ENCODE measurements around the gene CFAP119.

The CFAP119 gene

DNA sequence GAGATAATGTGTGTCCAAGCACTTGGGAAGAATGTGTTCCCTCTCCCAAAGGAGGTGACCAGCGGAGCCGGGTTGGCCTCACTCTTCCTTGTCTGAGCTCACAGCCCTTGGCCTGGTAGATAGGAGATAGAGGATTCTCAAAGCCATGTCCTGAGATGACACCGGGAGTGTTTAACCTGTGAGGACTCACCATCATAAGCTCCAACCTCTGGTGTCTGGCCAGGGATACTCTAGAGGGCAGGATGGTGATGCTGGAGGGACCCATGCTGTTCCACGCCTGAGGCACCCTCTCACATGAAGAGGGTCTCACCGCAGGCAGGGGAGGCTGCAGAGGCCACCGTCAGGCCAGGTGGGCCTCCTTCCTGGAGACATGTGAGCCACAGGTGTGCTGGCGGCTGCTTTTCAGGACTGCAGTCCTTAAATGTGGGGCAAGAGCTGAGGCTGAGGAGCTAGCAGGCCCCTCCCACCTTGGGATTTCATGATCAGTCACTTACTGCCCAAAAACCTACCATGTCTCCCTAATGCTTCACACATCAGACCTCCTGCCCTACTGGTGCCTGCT is 31.7 kb upstream of the CFAP119 start:
- Histone ChIP-seq H3K27ac (ENCODE audit: low read depth, low read length) (no peak overlapping the region), H3K27me3 (ENCODE audit: control insufficient read depth in 5 of 5, insufficient read depth in 4 of 5, low read length in 5 of 5) (no peaks in the 10 kb centered on the region), H3K4me3 (ENCODE audit: low read depth in 1 of 5, low read length in 5 of 5) (no peak overlapping the region), H3K9ac (ENCODE audit: low read length in 5 of 5) (no peak overlapping the region), H3K4me1 (ENCODE audit: control insufficient read depth in 5 of 5, insufficient read depth in 5 of 5, low read length in 5 of 5) (peaks cover 0 to 4% (median 0%) of the 10 kb centered on the region in 5 donors), H3K36me3 (ENCODE audit: control insufficient read depth in 5 of 5, insufficient read depth in 5 of 5, low read length in 5 of 5) (no peaks in the 10 kb centered on the region), H3K9me3 (ENCODE audit: control insufficient read depth in 5 of 5, low read length in 5 of 5) (no peaks in the 10 kb centered on the region)

- peak overlapping the region; percentile 88 to 93 (median 93) for H3K9ac ChIP-seq (ENCODE audit: low read length in 5 of 5)
Measured at GRCh38 chr16:30787613-30788378, 25.9 kb upstream of the CFAP119 start.

GRCh38 chr16:30786936-30787612 is 25.2 kb upstream of the CFAP119 start, which contains the start of gene ZNF629:
Gene ZNF629 (minus strand): TSS chr16:30787205. CDS start chr16:30784482, 2,723 bp downstream.
- Histone ChIP-seq H3K4me3 (ENCODE audit: low read depth in 1 of 5, low read length in 5 of 5) (peak within 1 kb of the TSS; percentile 80 to 91 (median 86)), H3K4me1 (ENCODE audit: control insufficient read depth in 5 of 5, insufficient read depth in 5 of 5, low read length in 5 of 5) (peaks cover 4 to 30% (median 23%) of the 10 kb centered on the region in 5 donors), H3K9me3 (ENCODE audit: control insufficient read depth in 5 of 5, low read length in 5 of 5) (no peaks in the 10 kb centered on the region), H3K27ac (ENCODE audit: low read depth, low read length) (peak within 1 kb of the TSS; percentile 75), H3K36me3 (ENCODE audit: control insufficient read depth in 5 of 5, insufficient read depth in 5 of 5, low read length in 5 of 5) (peaks cover 0 to 21% (median 19%) of the 10 kb centered on the region in 5 donors), H3K27me3 (ENCODE audit: control insufficient read depth in 5 of 5, insufficient read depth in 4 of 5, low read length in 5 of 5) (no peaks in the 10 kb centered on the region), H3K9ac (ENCODE audit: low read length in 5 of 5) (peak within 1 kb of the TSS; percentile 88 to 93 (median 93))

More at GRCh38 chr16:30787613-30788378, 25.9 kb upstream of the CFAP119 start:
- peaks cover 0 to 14% (median 12%) of the 10 kb centered on the region in 5 donors for H3K36me3 ChIP-seq (ENCODE audit: control insufficient read depth in 5 of 5, insufficient read depth in 5 of 5, low read length in 5 of 5)
- peaks cover 4 to 30% (median 23%) of the 10 kb centered on the region in 5 donors for H3K4me1 ChIP-seq (ENCODE audit: control insufficient read depth in 5 of 5, insufficient read depth in 5 of 5, low read length in 5 of 5)
- H3K27ac ChIP-seq (ENCODE audit: low read depth, low read length): peak overlapping the region; percentile 75
- no peaks in the 10 kb centered on the region for H3K27me3 ChIP-seq (ENCODE audit: control insufficient read depth in 5 of 5, insufficient read depth in 4 of 5, low read length in 5 of 5)
- peak overlapping the region; percentile 80 to 91 (median 86) for H3K4me3 ChIP-seq (ENCODE audit: low read depth in 1 of 5, low read length in 5 of 5)
- H3K9me3 ChIP-seq (ENCODE audit: control insufficient read depth in 5 of 5, low read length in 5 of 5): no peaks in the 10 kb centered on the region

- Histone ChIP-seq H3K27ac (ENCODE audit: low read depth, low read length) (peak overlapping the region; percentile 75), H3K9ac (ENCODE audit: low read length in 5 of 5) (peak overlapping the region; percentile 48 to 93 (median 88)), H3K4me3 (ENCODE audit: low read depth in 1 of 5, low read length in 5 of 5) (peak overlapping the region; percentile 61 to 91 (median 86)), H3K9me3 (ENCODE audit: control insufficient read depth in 5 of 5, low read length in 5 of 5) (no peaks in the 10 kb centered on the region), H3K27me3 (ENCODE audit: control insufficient read depth in 5 of 5, insufficient read depth in 4 of 5, low read length in 5 of 5) (no peaks in the 10 kb centered on the region), H3K36me3 (ENCODE audit: control insufficient read depth in 5 of 5, insufficient read depth in 5 of 5, low read length in 5 of 5) (peaks cover 0 to 26% (median 25%) of the 10 kb centered on the region in 5 donors), H3K4me1 (ENCODE audit: control insufficient read depth in 5 of 5, insufficient read depth in 5 of 5, low read length in 5 of 5) (peaks cover 4 to 30% (median 23%) of the 10 kb centered on the region in 5 donors)
Measured at GRCh38 chr16:30786115-30786935, 24.5 kb upstream of the CFAP119 start.

- Histone ChIP-seq H3K27me3 (ENCODE audit: control insufficient read depth in 5 of 5, insufficient read depth in 4 of 5, low read length in 5 of 5) (no peaks in the 10 kb centered on the region), H3K36me3 (ENCODE audit: control insufficient read depth in 5 of 5, insufficient read depth in 5 of 5, low read length in 5 of 5) (peaks cover 0 to 28% (median 26%) of the 10 kb centered on the region in 5 donors), H3K9ac (ENCODE audit: low read length in 5 of 5) (peak overlapping the region; percentile 48 to 79 (median 74)), H3K4me3 (ENCODE audit: low read depth in 1 of 5, low read length in 5 of 5) (peak overlapping the region; percentile 60 to 91 (median 83)), H3K27ac (ENCODE audit: low read depth, low read length) (no peak overlapping the region), H3K9me3 (ENCODE audit: control insufficient read depth in 5 of 5, low read length in 5 of 5) (no peaks in the 10 kb centered on the region), H3K4me1 (ENCODE audit: control insufficient read depth in 5 of 5, insufficient read depth in 5 of 5, low read length in 5 of 5) (peaks cover 4 to 30% (median 23%) of the 10 kb centered on the region in 5 donors)
Measured at GRCh38 chr16:30785126-30786106, 23.6 kb upstream of the CFAP119 start.

DNA sequence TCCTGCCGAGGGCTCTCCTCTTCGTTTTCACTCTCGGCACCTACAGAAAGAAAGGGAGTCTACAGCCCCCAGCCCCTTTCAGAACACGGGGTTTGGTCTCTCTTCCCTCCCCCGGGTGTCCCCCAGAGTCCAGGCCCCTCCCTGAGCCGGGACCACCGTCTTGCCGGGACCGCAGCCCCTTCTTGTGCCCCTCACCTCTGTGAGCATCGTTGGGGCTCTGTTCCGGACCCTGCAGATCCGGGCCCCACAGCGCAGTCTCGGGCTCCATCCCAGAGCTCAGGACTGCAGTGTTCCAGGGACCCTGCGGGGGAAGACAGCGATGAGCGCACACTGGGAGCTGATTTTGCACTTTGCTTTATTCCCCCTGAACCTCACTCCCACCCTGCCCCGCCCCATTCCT is 22.4 kb upstream of the CFAP119 start:
- Histone ChIP-seq H3K4me1 (ENCODE audit: control insufficient read depth in 5 of 5, insufficient read depth in 5 of 5, low read length in 5 of 5) (peaks cover 4 to 30% (median 23%) of the 10 kb centered on the region in 5 donors), H3K27me3 (ENCODE audit: control insufficient read depth in 5 of 5, insufficient read depth in 4 of 5, low read length in 5 of 5) (no peaks in the 10 kb centered on the region), H3K36me3 (ENCODE audit: control insufficient read depth in 5 of 5, insufficient read depth in 5 of 5, low read length in 5 of 5) (peaks cover 0 to 30% (median 29%) of the 10 kb centered on the region in 5 donors), H3K4me3 (ENCODE audit: low read depth in 1 of 5, low read length in 5 of 5) (no peak overlapping the region), H3K27ac (ENCODE audit: low read depth, low read length) (no peak overlapping the region), H3K9me3 (ENCODE audit: control insufficient read depth in 5 of 5, low read length in 5 of 5) (no peaks in the 10 kb centered on the region), H3K9ac (ENCODE audit: low read length in 5 of 5) (no peak overlapping the region)

DNA sequence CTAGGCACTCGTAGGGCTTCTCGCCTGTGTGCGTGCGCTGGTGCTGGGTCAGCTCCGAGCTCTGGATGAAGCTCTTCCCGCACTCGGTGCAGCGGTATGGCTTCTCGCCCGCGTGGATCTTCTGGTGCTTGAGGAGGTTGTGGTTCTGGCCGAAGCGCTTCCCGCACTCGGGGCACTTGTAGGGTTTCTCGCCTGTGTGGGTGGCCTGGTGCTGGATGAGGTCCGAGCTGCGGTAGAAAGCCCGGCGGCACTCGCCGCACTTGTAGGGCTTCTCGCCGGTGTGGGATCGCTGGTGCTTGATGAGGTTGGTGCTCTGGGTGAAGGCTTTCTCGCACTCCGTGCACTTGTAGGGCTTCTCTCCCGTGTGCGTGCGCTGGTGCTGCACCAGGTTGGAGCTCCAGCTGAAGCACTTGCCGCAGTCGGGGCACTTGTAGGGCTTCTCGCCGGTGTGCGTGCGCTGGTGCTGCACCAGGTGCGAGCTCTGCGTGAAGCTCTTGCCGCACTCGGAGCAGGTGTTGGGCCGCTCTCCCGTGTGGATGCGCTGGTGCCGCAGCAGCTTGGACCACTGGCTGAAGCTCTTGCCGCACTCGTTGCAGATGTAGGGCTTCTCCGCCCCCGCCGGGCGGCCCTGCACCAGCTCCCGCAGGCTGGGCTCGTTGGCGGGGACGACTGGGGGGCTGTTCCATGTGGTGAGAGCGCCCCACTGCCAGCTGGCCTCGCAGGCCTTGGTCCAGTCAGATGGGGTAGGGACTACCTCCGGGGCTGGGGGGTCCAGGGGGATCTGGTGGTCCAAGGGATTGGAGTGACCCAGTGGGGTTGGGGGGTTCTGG is 21.6 kb upstream of the CFAP119 start:
- no peak overlapping the region for H3K27ac ChIP-seq (ENCODE audit: low read depth, low read length)
- peaks cover 6 to 36% (median 29%) of the 10 kb centered on the region in 5 donors for H3K4me1 ChIP-seq (ENCODE audit: control insufficient read depth in 5 of 5, insufficient read depth in 5 of 5, low read length in 5 of 5)
- no peak overlapping the region for H3K4me3 ChIP-seq (ENCODE audit: low read depth in 1 of 5, low read length in 5 of 5)
- H3K36me3 ChIP-seq (ENCODE audit: control insufficient read depth in 5 of 5, insufficient read depth in 5 of 5, low read length in 5 of 5): peaks cover 0 to 30% (median 29%) of the 10 kb centered on the region in 5 donors
- no peak overlapping the region for H3K9ac ChIP-seq (ENCODE audit: low read length in 5 of 5)
- H3K27me3 ChIP-seq (ENCODE audit: control insufficient read depth in 5 of 5, insufficient read depth in 4 of 5, low read length in 5 of 5): no peaks in the 10 kb centered on the region
- no peaks in the 10 kb centered on the region for H3K9me3 ChIP-seq (ENCODE audit: control insufficient read depth in 5 of 5, low read length in 5 of 5)

- H3K4me1 ChIP-seq (ENCODE audit: control insufficient read depth in 5 of 5, insufficient read depth in 5 of 5, low read length in 5 of 5): peaks cover 10 to 36% (median 33%) of the 10 kb centered on the region in 5 donors
Measured at GRCh38 chr16:30782486-30783279, 20.8 kb upstream of the CFAP119 start.

More at GRCh38 chr16:30782486-30783279, 20.8 kb upstream of the CFAP119 start:
- Histone ChIP-seq H3K36me3 (ENCODE audit: control insufficient read depth in 5 of 5, insufficient read depth in 5 of 5, low read length in 5 of 5) (peaks cover 0 to 30% (median 29%) of the 10 kb centered on the region in 5 donors), H3K9ac (ENCODE audit: low read length in 5 of 5) (no peak overlapping the region), H3K27ac (ENCODE audit: low read depth, low read length) (no peak overlapping the region), H3K4me3 (ENCODE audit: low read depth in 1 of 5, low read length in 5 of 5) (no peak overlapping the region), H3K9me3 (ENCODE audit: control insufficient read depth in 5 of 5, low read length in 5 of 5) (no peaks in the 10 kb centered on the region), H3K27me3 (ENCODE audit: control insufficient read depth in 5 of 5, insufficient read depth in 4 of 5, low read length in 5 of 5) (no peaks in the 10 kb centered on the region)
